Right atrium auricular region (tissue), 2 donors: ENCODE measurements around the gene SGK2. TPM values are rescaled to one million over a fixed set of nuclear protein-coding genes. Genes with fewer than 3 reads are reported as not detected.

Experiments used
- DNase-seq: peaks from one replicate; pipeline ENCODE4 v3.0.0-alpha.2; 2019; ENCODE audit warnings: low spot score
- H3K27ac ChIP-seq, 2 donors: fragments of 200-600 bp; sonication (generic); 1 replicate in 1 of 2; 2 replicates in 1 of 2; pipeline ENCODE4 v1.5.1; 2016 to 2019
- H3K27me3 ChIP-seq, 2 donors: fragments of 200-600 bp; sonication (generic); one replicate each; pipeline versions ENCODE4 v1.5.1 to v1.6.0; 2017 to 2019
- H3K36me3 ChIP-seq: fragments of 200-600 bp; sonication (generic); one replicate; pipeline ENCODE4 v1.5.1; 2016
- H3K4me1 ChIP-seq, 2 donors: fragments of 200-600 bp; sonication (generic); one replicate each; pipeline versions ENCODE4 v1.5.1 to v1.6.0; 2017 to 2019
- H3K4me3 ChIP-seq, 2 donors: fragments of 200-600 bp; sonication (generic); 1 replicate in 1 of 2; 2 replicates in 1 of 2; pipeline ENCODE4 v1.5.1; 2017 to 2019; ENCODE audit warnings: mild to moderate bottlenecking in 1 of 2, moderate library complexity in 1 of 2
- H3K9me3 ChIP-seq, 2 donors: fragments of 200-600 bp; sonication (generic); one replicate each; pipeline ENCODE4 v1.5.1; 2019
- CTCF ChIP-seq, 2 donors: fragments of 200-600 bp; sonication (generic); IDR thresholded peaks; one replicate each; pipeline ENCODE4 v1.5.1; 2019; ENCODE audit warnings: antibody characterized with exemption in 2 of 2
- total RNA-seq, 2 donors: library from RNA; depleted of rRNA; stranded (reverse); fragments of >200 nt; gene quantifications; one replicate each; pipeline ENCODE4 v1.1.0, GENCODE V29; 2016

The SGK2 gene
- total RNA-seq, 2 donors from 2014 or later = 0.90 TPM; not detected in 1

GRCh38 chr20:43567477-43567876, 8.7 kb downstream of the SGK2 start:
- no peak for DNase-seq
- no peak overlapping the region for H3K4me3 ChIP-seq
- H3K27ac ChIP-seq = no peak overlapping the region

GRCh38 chr20:43568706-43569105, 9.9 kb downstream of the SGK2 start:
- no peaks in the 10 kb centered on the region for H3K9me3 ChIP-seq
- H3K36me3 ChIP-seq = no peaks in the 10 kb centered on the region
- DNase-seq = no peak
- no peak overlapping the region for H3K4me3 ChIP-seq
- H3K27me3 ChIP-seq = no peaks in the 10 kb centered on the region
- H3K4me1 ChIP-seq = no peaks in the 10 kb centered on the region
- no peak for TF ChIP-seq CTCF (IDR thresholded peaks at IDR 0.05)
- H3K27ac ChIP-seq = no peak overlapping the region

More at GRCh38 chr20:43567477-43567876, 8.7 kb downstream of the SGK2 start:
- Histone ChIP-seq H3K27me3 (no peaks in the 10 kb centered on the region), H3K36me3 (no peaks in the 10 kb centered on the region), H3K9me3 (no peaks in the 10 kb centered on the region), H3K4me1 (no peaks in the 10 kb centered on the region)
- TF ChIP-seq CTCF (IDR thresholded peaks at IDR 0.05) = no peak

- no peaks in the 10 kb centered on the region for H3K36me3 ChIP-seq
- H3K27ac ChIP-seq = no peak overlapping the region
- no peaks in the 10 kb centered on the region for H3K9me3 ChIP-seq
- no peak overlapping the region for H3K4me3 ChIP-seq
- no peaks in the 10 kb centered on the region for H3K4me1 ChIP-seq
- no peak for DNase-seq
- no peak for TF ChIP-seq CTCF (IDR thresholded peaks at IDR 0.05)
- no peaks in the 10 kb centered on the region for H3K27me3 ChIP-seq
Observed at GRCh38 chr20:43569282-43569681, 10.5 kb downstream of the SGK2 start.

- Histone ChIP-seq H3K27ac (no peak overlapping the region), H3K4me3 (no peak overlapping the region), H3K27me3 (no peaks in the 10 kb centered on the region), H3K9me3 (no peaks in the 10 kb centered on the region), H3K4me1 (no peaks in the 10 kb centered on the region), H3K36me3 (no peaks in the 10 kb centered on the region)
- TF ChIP-seq CTCF (IDR thresholded peaks at IDR 0.05) = no peak
- no peak for DNase-seq
Observed at GRCh38 chr20:43570496-43570895, 11.7 kb downstream of the SGK2 start.

GRCh38 chr20:43571310-43571709, 12.5 kb downstream of the SGK2 start:
- Histone ChIP-seq H3K27ac (no peak overlapping the region), H3K36me3 (no peaks in the 10 kb centered on the region), H3K4me3 (no peak overlapping the region), H3K9me3 (no peaks in the 10 kb centered on the region), H3K27me3 (no peaks in the 10 kb centered on the region), H3K4me1 (no peaks in the 10 kb centered on the region)
- TF ChIP-seq CTCF (IDR thresholded peaks at IDR 0.05) = no peak
- DNase-seq = no peak

GRCh38 chr20:43571771-43572170, 12.9 kb downstream of the SGK2 start:
- Histone ChIP-seq H3K36me3 (no peaks in the 10 kb centered on the region), H3K4me3 (no peak overlapping the region), H3K9me3 (no peaks in the 10 kb centered on the region), H3K27me3 (no peaks in the 10 kb centered on the region), H3K4me1 (no peaks in the 10 kb centered on the region), H3K27ac (no peak overlapping the region)
- no peak for TF ChIP-seq CTCF (IDR thresholded peaks at IDR 0.05)
- DNase-seq = no peak
